A549 (cell line): Measurements from ENCODE around the gene CNTN1.

Source experiments
- POLR2A ChIP-seq: IDR thresholded peaks from 2 replicates; pipeline ENCODE4 v1.6.1; 2012; ENCODE audit warnings: mild to moderate bottlenecking, low read length
- RFX5 ChIP-seq: fragments of 450-650 bp; IDR thresholded peaks from 2 replicates; pipeline ENCODE4 v1.7.1; 2014; ENCODE audit warnings: antibody characterized with exemption, mild to moderate bottlenecking, moderate library complexity

- TF ChIP-seq RFX5 (no peak), POLR2A (no peak)
Measured at GRCh38 chr12:40963751-40964150, 271.5 kb downstream of the CNTN1 start.
